HG02981 (cell line): ENCODE measurements around the gene B4GALNT3.
"Not testable (repeated sequence)": the region's sequence is repeated elsewhere in the genome, so short reads cannot be mapped to it uniquely, and the experiment has no call there.

Source experiments
- ATAC-seq: cut with Tn5 transposase; IDR thresholded peaks from one replicate; pipeline ENCODE4 v1.9.1; 2021; ENCODE audit warnings: mild to moderate bottlenecking, moderate library complexity; ENCODE audit not compliant: unreplicated experiment

Gene B4GALNT3

DNA sequence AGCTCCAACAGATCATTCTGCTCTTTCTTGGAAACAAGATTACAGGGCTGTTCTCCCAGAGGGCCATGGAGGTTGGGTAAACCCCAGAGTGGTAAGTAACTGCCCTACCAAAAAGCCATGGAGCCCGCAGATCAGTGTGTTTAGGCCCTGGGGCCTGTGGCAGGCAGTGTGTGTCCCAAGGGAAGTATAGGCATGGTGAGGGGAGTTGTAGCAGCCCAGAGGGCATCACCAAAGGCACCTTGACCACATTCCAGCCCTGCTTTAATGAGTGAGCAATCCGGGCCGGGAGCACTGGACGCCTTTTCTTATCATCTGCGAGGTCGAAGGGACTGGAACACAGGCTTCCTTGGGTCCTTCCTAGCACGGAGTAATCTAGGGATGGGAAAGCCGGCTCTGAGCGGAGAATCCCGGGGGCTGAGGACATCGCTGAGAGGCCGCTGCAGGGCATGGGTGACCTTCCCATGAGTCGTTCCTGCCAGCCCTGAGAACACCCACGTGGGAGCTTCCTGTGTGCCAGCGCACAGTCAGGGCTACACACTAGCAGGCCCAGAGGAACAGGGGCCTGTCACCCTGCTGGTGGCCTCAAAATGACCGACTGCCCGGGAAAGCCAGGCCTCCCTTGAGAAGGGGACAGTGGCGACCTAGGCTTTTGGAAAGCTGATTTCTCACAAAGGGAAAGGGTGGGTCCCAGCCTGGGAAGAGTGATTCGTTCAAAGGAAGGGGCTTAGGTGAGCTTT, 112.2 kb downstream of the B4GALNT3 start:
- no peak for ATAC-seq

DNA sequence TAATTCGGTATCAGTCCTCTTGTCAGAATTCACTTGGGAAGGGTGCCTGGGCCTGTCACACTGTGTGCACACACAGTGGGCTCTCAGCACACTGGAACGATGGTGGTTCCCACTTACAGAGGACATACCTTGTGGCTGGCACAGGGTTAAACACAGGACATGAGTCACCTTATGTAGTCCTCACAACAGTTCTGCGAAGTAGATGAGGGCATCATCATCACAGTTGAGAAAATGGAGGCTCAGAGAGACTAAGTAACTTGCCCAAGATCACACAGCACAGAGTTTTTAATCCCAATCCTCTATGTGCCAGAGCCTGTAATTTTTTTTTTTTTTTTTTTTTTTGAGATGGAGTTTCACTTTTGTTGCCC, 112.8 kb downstream of the B4GALNT3 start:
- no peak for ATAC-seq

DNA sequence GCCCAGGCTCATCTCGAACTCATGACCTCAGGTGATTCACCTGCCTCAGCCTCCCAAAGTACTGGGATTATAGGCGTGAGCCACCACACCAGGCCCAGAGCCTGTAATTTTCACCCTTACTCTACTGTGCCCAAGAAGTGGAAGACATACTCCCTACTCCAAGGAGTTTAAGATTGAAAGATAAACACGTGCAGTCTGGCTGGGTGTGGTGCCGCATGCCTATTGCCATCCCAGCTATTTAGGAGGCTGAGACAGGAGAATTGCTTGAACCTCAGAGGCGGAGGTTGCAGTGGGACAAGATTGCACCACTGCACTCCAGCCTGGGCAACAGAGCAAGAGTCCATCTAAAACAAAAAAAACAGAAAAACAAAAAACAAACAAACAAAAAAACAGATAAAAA, 113.5 kb downstream of the B4GALNT3 start:
- no peak for ATAC-seq

DNA sequence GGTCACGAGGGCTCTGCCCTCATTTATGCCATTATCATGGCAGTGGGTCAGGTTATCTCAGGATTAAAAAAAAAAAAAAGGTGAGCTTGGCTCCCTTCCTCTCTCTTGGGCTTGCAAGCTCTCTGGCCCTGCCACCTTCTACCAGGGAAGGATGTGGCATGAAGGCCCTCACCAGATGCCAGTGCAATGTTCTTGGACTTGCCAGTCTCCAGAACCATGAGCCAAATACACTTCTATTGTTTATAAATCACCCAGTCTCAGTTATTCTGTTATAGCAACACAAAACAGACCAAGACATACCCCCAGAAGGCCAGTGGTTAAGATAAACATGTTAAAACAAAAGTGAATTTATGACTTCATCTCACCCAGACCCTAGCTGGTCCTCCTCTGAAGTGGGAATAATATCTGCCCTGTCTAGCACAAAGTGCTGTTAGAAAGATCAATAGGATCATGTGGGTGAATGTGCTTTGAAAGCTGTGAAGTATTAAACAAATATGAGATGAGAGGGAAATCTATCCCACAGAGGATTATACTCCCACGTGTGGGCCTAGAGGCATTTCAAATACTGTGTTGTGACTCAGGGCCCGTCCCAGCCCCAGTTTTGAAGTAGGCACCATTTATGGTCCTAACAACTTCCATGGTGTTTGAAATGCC, 114.9 kb downstream of the B4GALNT3 start:
- ATAC-seq, result no peak

DNA sequence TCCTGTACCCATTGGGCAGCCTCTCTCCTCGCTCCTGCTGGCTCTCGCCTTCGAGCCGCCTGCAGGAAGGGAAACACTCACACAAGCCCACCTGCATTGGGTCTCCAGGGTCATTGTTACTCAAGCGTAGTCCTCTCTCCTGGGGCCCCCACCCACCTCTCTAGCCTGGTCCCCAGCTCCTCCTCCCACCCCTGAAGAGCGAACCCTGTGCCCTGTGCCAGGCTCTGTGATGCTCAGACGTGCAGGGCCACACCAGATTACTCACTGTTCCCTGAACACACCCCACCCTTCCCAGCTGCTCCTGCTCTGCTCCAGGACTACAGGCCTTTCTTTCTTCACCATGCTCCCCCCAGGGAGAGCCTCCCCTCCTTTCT, 115.4 kb downstream of the B4GALNT3 start:
- ATAC-seq, result no peak

DNA sequence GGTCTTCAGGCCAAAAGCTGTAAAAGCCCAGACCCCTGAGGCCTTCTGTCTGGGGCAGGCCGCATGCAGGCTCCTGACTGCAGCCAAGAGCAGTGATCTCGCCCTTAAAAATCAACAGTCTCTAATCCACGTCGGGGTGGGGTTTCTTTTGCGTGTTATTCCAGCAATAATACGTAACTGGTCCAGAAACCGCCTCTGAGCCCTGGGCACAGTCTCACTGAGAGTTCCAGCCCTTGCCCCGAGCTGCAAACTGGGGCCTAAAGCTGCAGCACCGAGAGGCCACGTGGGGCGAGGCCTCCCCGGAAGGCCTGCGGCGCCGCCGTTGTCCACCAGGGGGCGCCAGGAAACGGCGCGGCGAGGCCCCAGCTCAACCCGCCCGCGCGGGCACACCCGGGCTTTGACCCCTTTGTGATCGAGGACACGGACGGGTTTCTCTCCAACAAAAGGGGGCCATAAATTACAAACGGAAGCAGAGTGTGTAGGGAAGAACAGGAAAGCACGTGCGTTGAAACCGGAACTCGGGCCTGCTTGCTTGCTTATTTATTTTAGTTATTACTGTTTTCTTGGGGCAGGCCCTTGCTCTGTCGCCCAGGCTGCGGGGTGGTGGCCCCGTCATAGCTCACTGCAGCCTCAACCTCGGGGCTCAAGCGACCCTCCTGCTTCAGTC, 116.3 kb downstream of the B4GALNT3 start:
- peak; percentile 80 for ATAC-seq

DNA sequence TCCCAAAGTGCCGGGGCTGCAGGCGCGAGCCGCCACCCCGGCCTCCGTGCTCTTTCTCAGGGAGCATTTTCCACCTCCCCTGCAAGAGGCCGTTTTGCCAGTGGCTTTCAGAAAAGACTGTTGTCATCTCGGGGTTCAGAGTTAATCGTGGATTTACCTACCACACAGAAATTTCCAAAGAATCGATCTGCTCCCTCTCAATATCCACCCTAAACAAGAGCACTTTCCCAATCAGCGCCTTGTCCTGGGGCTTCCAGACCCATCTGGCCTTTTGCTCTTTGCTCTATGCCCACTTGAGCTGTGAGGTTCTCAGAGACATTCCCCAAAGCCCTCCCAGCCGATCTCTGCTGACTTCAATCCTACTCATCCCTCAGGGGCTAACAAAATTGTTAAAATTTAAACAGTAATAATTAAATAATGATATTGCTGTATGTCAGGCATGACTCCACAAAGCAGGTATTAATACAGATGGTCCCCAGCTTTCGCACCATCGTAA, 116.9 kb downstream of the B4GALNT3 start:
- ATAC-seq, result no peak

DNA sequence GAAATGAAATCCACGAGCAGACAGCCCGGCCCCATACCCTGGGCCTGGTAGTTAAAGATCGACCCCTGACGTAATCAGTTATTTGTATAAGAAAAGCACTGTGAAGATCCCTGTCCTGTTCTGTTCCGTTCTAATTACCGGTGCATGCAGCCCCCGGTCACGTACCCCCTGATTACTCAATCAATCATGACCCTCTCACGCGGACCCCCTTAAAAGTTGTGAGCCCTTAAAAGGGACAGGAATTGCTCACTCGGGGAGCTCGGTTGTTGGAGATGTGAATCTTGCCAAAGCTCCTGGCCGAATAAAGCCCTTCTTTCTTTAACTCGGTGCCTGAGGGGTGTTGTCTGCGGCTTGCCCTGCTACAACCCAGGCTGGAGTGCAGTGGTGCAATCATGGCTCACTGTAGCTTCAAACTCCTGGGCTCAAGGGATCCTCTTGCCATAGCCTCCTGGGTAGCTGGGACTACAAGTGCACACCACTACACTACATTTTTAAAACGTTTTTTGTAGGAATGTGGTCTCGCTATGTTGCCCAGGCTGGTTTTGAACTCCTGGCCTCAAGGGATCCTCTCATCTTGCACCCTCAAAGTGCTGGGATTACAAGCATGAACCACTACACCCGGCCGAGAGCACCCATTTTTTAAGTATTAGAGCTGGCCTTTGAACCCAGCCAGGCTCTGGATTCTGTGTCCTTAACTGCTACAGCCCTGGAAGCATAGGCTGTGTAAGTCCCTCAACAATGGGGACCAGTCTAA, 118.4 kb downstream of the B4GALNT3 start:
- not testable (repeated sequence) for ATAC-seq

DNA sequence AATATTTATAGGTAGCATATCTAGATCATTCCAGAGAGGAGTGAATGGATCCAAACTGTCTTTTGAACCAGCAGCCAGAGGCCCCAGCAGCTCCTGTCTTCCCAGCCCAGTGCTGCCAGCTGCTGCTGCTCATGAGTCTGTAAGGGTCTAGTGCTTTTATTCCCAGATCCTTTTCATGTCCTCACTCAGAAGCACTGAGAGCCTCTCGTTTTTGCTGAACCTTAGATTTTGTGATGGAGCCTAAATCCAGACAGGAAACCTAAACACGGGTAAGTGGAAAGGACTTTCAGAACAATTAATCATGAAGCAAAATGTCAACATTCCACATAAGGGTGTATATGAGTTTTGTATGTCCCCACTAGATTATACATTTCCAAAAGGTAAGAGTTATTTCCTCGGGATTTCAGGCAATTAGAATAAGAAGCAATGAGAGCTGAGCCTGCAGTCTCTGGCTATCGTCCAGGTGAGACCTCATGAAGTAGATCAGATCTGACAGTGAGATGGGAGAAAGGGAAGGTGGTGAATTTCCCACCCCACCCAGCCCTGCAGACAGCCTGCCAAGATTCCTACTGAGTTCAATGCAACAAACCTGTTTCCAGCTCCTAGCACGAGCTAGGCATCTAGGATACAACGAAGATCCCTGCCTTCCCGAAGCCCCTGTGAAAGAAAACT, 119.1 kb downstream of the B4GALNT3 start:
- no peak for ATAC-seq

DNA sequence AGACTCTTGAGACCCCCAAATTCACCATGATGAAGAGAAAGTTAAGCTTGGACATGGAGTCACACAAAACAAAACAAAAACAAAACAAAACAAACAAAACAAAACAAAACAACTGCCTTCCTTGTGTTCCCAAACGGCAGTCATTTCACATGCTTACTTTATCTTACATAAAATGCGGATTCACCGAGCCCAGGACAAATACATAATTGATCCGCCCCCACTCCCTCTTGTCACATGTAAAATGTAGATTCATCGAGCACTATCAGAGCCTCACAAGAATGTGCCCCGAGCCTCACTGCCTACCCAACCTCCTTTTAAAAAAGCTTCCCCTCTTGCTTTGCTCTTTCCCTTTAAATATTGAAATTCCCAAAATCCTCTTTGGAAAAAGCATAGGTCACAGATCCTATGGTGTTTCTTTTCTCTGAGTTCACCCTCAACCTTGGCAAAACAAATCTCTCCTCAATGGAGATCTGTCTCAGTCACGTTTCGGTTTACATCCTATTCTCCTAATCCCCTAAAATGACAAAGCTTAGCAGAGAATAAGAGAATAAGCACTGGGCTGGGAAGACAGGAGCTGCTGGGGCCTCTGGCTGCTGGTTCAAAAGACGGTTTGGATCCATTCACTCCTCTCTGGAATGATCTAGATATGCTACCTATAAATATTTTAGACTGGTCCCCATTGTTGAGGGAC, 119.8 kb downstream of the B4GALNT3 start:
- no peak for ATAC-seq

DNA sequence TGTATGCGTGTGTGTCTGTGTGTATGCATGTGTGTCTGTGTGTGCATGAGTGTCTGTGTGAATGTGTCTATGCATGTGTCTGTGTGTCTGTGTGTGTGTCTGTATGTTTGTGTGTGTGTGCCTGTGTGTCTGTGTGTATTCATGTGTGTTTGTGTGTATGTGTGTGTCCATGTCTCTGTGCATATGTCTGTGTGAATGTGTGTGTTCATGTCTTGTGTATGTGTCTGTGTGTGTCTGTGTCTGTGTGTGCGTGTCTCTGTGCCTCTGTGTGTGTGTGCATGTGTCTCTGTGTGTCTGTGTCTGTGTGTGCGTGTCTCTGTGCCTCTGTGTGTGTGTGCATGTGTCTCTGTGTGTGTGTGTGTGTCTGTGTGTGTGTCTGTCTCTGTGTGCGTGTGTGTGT, 121.1 kb downstream of the B4GALNT3 start:
- ATAC-seq, result no peak

DNA sequence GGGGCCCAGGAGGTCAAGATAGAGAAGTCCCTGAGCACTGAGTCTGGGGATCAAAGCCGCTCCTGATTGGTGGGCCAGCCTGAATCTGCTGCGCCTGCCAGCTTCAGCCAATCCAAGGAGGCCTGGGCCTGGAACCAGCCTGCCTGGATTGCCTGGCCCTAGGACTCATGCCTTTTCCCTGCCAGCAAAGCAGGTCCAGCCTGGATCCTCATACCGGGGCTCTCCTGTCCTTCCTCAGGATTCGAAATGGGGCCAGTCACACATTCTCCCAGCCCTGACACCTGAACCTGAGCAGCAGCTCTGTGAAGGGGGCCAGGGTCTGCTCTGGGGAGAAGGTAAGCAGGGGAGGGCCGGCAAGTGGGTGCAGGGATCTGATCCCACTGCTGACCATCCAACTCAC, 121.6 kb downstream of the B4GALNT3 start:
- ATAC-seq, result no peak

DNA sequence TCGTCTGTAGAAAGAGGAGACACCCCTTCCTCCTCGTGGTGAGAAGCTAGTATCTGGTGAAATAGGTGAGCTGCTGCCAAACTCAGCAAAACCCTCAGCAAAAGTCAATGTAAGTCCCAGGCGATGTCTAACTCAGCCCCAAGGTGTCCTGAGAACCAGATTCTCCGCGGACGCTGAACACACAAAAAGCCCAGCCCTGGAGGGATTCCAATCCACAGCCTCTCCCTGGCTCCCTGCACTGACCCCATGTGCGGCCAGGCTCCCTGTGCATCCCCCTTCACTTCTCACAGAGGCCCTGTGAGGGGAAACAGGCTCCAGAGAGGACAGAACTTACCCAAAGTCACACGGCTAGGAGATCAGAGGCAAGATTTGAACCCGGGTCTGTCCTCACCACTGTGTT, 122.0 kb downstream of the B4GALNT3 start:
- ATAC-seq, result no peak

DNA sequence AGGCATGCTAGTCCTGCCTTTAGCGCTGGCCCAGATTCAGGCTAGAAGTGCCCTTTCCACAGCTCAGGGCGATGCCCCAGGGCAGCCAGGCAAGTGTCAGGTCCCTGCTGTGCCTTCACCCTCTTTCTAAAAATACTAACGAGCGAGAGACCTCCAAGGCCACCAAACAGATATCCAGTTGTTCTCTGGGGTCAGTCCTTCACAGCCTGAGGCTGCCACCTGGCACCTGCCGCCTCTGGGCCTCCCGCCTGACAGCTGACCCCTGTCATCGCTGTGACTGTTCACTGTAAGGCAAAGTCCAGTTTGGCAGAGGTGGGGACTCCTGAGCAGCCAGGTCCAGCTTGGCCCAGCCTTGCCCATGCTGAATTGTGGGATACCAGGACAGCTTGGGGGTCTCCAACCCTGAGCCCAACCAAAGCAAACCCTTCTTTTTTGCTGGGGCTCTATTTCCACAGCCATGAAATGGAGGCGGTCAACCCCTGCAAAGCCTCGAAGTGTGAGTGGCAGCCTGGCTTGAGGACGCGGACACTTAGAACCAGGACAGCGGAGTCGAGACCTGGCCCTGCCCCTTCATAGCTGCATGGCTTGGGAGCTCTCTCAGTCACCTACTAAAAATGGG, 123.6 kb downstream of the B4GALNT3 start:
- ATAC-seq, result no peak

DNA sequence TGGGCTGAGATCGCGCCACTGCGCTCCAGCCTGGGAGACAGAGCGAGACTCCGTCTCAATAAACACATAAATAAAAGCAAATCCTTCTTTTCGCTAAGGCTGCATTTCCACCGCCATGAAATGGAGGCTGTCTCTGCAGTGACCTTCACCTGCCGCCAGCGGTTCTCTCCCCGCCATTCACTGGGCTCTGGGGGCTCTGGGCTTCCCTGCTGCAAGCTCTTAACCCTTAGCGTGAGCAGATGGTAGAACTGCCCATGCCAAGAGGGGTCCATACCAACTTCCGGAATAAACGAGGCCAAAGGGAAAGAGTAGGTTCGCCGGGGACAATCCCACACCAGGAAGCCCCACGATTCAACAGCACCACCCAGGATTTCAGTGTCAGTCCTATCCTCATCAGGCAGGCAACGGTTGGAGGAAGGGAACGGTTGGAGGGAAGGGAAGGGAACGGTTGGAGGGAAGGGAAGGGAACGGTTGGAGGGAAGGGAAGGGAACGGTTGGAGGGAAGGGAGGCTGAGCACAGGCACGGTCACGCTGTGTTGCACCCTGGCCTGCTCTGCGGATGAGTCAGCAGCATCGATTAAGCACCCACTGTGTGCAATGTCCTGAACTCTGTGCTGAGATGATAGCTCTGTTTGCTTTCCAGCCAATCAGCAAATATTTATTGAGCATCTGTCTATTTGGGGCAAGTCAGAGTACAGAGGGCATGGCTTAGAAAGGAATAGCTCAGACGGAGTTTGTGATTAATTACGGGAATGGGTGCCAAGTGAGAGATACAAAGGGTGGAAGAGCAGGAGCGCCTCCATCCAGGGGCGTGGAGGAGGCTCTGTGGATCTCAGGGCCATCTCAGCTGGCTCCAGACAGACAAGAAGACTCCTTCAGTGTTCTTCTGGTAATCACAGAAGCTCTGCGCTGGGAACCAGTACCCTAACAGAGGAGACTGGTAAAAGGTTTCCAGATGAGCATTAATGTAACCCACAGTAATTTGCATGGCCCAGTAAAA, 125.6 kb downstream of the B4GALNT3 start:
- ATAC-seq, result no peak

DNA sequence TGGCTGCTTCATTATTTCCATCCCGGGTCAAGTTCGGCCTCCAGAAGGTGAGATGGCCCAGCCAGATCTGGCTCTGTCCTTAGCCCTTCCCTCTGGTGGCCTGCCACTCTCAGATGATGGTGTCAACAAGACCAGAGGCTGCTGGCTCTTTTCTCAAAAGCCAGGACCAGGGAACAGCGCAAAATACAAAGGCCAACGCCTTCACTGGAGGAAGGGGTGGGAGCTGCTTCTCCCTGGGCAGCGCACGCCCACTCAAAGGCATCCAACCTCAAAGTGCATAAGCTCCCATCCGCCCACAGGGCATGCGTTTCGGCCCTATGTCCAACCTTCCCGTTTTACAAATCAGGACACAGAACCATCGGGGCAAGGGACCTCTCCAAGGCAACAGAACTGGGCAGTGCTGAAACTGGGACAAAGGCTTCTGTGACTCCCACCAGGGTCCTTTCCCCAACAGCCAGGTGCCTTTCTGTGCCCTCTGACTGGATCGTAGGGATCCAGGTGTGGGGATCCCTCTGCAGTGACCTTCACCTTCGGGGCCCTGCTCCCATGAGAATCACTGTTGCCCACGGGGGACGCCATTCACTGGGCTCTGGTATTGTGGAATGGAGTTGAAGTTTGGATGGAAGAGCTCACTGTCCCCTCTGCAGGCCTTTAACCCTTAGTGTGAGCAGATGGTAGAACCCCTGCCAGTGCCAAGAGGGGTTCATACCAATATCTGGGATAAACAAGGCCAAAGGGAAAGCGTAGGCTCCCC, 126.8 kb downstream of the B4GALNT3 start:
- no peak for ATAC-seq

DNA sequence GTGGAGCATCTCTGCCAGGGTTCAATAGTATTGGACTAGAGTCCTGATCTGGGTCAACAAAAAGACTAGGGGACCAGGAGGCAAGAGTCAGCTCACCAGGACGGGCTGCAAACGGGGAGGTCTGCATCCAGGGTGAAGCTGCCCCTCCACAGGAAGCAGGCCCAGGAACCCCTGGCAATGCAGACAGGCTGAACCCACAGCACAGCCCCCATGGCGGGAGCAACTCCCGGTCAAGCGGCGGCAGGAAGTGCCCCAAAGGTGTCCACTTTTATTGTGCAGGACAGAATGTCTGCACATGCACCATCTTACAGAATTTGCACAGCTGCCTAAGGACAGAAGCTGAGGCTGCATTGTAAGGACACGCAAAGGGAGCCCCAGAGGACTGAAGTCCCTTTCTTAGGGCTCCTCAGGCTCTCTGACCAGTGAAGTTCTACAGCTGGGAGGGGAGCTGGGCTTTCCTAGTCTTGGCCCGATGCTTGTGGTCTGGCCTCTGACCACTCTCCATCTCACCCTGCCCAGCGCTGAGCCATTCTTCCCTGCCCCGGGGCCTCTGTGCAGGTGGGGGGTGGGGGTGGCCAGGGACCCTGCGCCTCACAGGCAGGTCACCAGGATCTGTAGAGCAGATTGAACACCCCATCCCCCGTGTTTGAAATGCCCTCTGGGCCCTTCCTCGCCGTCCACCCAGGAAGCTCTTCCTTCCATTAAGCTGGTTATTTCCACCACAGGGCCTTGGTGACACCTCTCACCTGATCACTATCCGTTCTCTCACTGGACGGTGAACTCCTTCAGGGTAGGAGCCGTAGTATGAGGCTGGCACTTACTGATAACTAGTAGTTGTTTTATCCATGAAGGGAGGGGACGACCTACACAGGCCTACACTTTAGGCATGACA, 127.6 kb downstream of the B4GALNT3 start:
- no peak for ATAC-seq
